HCT116 (cell line): ENCODE results near the gene PKD2. TPM values are rescaled to one million over a fixed set of nuclear protein-coding genes. Genes with fewer than 3 reads are reported as not detected.
"Not testable (repeated sequence)": the region's sequence is repeated elsewhere in the genome, so short reads cannot be mapped to it uniquely, and the experiment has no call there.

ENCODE experiments used
- ATAC-seq: fragments of 200-7000 bp; cut with Tn5 transposase; 2 replicates; pipeline ENCODE4 v1.9.1; 2020; ENCODE audit warnings: mild to moderate bottlenecking, moderate library complexity
- BruUV-seq: library from RNA; stranded (reverse); fragments of 400-500 nt; replicated peaks from 2 replicates; lab custom pipeline; 2021; lab: Mats Ljungman, UMichigan
- CTCF ChIA-PET: fragments of 300-600 bp; sonication (Branson Sonifier 250); formaldehyde crosslinking; loops from one replicate; lab custom pipeline; 2021; ENCODE audit warnings: antibody characterized with exemption; lab: Charles Lee
- POLR2A ChIA-PET: fragments of 300-600, 350-600 bp; sonication (Branson Sonifier 250); formaldehyde crosslinking; loops from one replicate; lab custom pipeline; 2021; ENCODE audit warnings: antibody characterized with exemption; lab: Charles Lee
- RAD21 ChIA-PET, 2 experiments: fragments of 300-600 bp; sonication (Branson Sonifier 250); formaldehyde crosslinking; loops; one replicate each; lab custom pipeline; 2023; ENCODE audit warnings: low total read pairs in 2 of 2; ENCODE audit not compliant: uncharacterized antibody in 2 of 2, unreplicated experiment in 2 of 2, low non-redundant PET in 1 of 2; lab: Charles Lee
- DNase-seq: peaks from one replicate; pipeline ENCODE4 v3.0.0-alpha.2; 2010; ENCODE audit warnings: low read depth, low spot score
- H2AFZ ChIP-seq: fragments of 200-600 bp; shearing (Covaris generic), sonication (generic); 2 replicates; pipeline ENCODE4 v1.6.1; 2017; ENCODE audit warnings: low read depth, mixed run types, mixed read lengths, antibody characterized with exemption, low read length; ENCODE audit not compliant: poor library complexity, severe bottlenecking
- H3K27ac ChIP-seq: 2 replicates; pipeline ENCODE4 v1.5.1; 2012; ENCODE audit warnings: low read depth, low read length
- H3K27me3 ChIP-seq: fragments of 200-600 bp; sonication (generic); 2 replicates; pipeline ENCODE4 v1.6.1; 2016; ENCODE audit warnings: mixed run types, low read length, mixed read lengths; ENCODE audit not compliant: insufficient read depth
- H3K36me3 ChIP-seq, 2 experiments: fragments of 200-500 bp in 1 of 2; fragments of 200-600 bp in 1 of 2; sonication (Bioruptor generic) in 1 of 2; sonication (generic) in 1 of 2; 2 replicates each; pipeline versions ENCODE4 v1.5.1 to v1.6.1; 2014 to 2016; ENCODE audit warnings: low read length in 2 of 2, inconsistent platforms in 1 of 2, mixed read lengths in 1 of 2, mixed run types in 1 of 2; ENCODE audit not compliant: insufficient read depth in 2 of 2, control insufficient read depth in 1 of 2
- H3K4me1 ChIP-seq, 2 experiments: fragments of 200-600 bp in 1 of 2; sonication (generic) in 1 of 2; 2 replicates each; pipeline versions ENCODE4 v1.5.1 to v1.6.1; 2012 to 2017; ENCODE audit warnings: low read length in 2 of 2, inconsistent platforms in 1 of 2, mild to moderate bottlenecking in 1 of 2, mixed read lengths in 1 of 2, mixed run types in 1 of 2, moderate library complexity in 1 of 2; ENCODE audit not compliant: insufficient read depth in 2 of 2, control insufficient read depth in 1 of 2
- H3K4me2 ChIP-seq: fragments of 200-600 bp; sonication (generic); 2 replicates; pipeline ENCODE4 v1.6.1; 2017; ENCODE audit warnings: mixed run types, low read length, mixed read lengths
- H3K4me3 ChIP-seq, 2 experiments: fragments of 200-600 bp in 1 of 2; sonication (generic) in 1 of 2; replicated peaks in 1 of 2; 2 replicates each; pipeline ENCODE4 v1.5.1; 2011 to 2016; ENCODE audit warnings: low read length in 2 of 2, control low read depth in 1 of 2, low read depth in 1 of 2, mild to moderate bottlenecking in 1 of 2, mixed read lengths in 1 of 2, mixed run types in 1 of 2
- H3K79me2 ChIP-seq: fragments of 200-600 bp; sonication (generic); 2 replicates; pipeline ENCODE4 v1.6.1; 2017; ENCODE audit warnings: mild to moderate bottlenecking, mixed run types, low read length, moderate library complexity, mixed read lengths; ENCODE audit not compliant: insufficient read depth
- H3K9ac ChIP-seq: fragments of 200-600 bp; sonication (generic); 2 replicates; pipeline ENCODE4 v1.6.1; 2016; ENCODE audit warnings: low read length, mixed read lengths
- H3K9me2 ChIP-seq: fragments of 200-600 bp; sonication (generic), shearing (Covaris generic); 2 replicates; pipeline ENCODE4 v1.6.1; 2017; ENCODE audit warnings: mixed run types, mild to moderate bottlenecking, moderate library complexity; ENCODE audit not compliant: insufficient read depth
- H3K9me3 ChIP-seq, 2 experiments: fragments of 200-500 bp in 1 of 2; fragments of 200-600 bp in 1 of 2; sonication (Bioruptor generic) in 1 of 2; sonication (generic) in 1 of 2; 2 replicates each; pipeline ENCODE4 v1.6.1; 2014 to 2017; ENCODE audit warnings: low read length in 2 of 2, mixed read lengths in 2 of 2, inconsistent platforms in 1 of 2, low read depth in 1 of 2, mild to moderate bottlenecking in 1 of 2, mixed run types in 1 of 2, moderate library complexity in 1 of 2; ENCODE audit not compliant: control insufficient read depth in 1 of 2, insufficient read depth in 1 of 2
- H4K20me1 ChIP-seq: fragments of 200-600 bp; sonication (generic), shearing (Covaris generic); 2 replicates; pipeline ENCODE4 v1.6.1; 2017; ENCODE audit warnings: mixed run types, mild to moderate bottlenecking, moderate library complexity; ENCODE audit not compliant: insufficient read depth
- CEBPB ChIP-seq: IDR thresholded peaks from 2 replicates; pipeline ENCODE4 v1.6.1; 2012; ENCODE audit warnings: low read depth
- EGR1 ChIP-seq: IDR thresholded peaks from 2 replicates; pipeline ENCODE4 v1.6.1; 2012; ENCODE audit warnings: low read depth
- EZH2 ChIP-seq: fragments of 200-600 bp; sonication (generic); IDR thresholded peaks from 2 replicates; pipeline ENCODE4 v1.6.1; 2017; ENCODE audit warnings: antibody characterized with exemption, mixed run types
- EZH2phosphoT487 ChIP-seq: fragments of 200-600 bp; IDR thresholded peaks from 2 replicates; pipeline ENCODE4 v1.6.1; 2018; ENCODE audit warnings: antibody characterized with exemption, borderline replicate concordance
- RAD21 ChIP-seq: IDR thresholded peaks from 2 replicates; pipeline ENCODE4 v1.6.1; 2012; ENCODE audit warnings: low read depth, mild to moderate bottlenecking
- SP1 ChIP-seq: IDR thresholded peaks from 2 replicates; pipeline ENCODE4 v1.6.1; 2012; ENCODE audit warnings: low read depth
- YY1 ChIP-seq: IDR thresholded peaks from 2 replicates; pipeline ENCODE4 v1.6.1; 2011; ENCODE audit warnings: low read length, low read depth, moderate library complexity, mild to moderate bottlenecking; ENCODE audit not compliant: insufficient replicate concordance; ENCODE audit errors: extremely low read depth
- ZNF274 ChIP-seq: fragments of 200-500 bp; sonication (Bioruptor generic); IDR thresholded peaks from 2 replicates; pipeline ENCODE4 v1.6.1; 2014; ENCODE audit warnings: mild to moderate bottlenecking, low read depth, low read length, inconsistent platforms
- intact Hi-C: fragments of 100-400 bp; cut with micrococcal nuclease; formaldehyde crosslinking; loops from 2 replicates; pipeline ENCODE4 v1.10.0; 2022
- total RNA-seq: library from RNA; stranded (reverse); gene quantifications from one replicate; pipeline ENCODE4 v1.2.1, GENCODE V29; 2021; ENCODE audit not compliant: unreplicated experiment

PKD2 gene
- total RNA-seq, 1 experiment from 2014 or later = 10.1 TPM

- TF ChIP-seq YY1 (no peak), ZNF274 (no peak), RAD21 (no peak), EGR1 (no peak), SP1 (no peak)
Observed at GRCh38 chr4:88115587-88115986, 108.2 kb downstream of the PKD2 start (continued).

DNA sequence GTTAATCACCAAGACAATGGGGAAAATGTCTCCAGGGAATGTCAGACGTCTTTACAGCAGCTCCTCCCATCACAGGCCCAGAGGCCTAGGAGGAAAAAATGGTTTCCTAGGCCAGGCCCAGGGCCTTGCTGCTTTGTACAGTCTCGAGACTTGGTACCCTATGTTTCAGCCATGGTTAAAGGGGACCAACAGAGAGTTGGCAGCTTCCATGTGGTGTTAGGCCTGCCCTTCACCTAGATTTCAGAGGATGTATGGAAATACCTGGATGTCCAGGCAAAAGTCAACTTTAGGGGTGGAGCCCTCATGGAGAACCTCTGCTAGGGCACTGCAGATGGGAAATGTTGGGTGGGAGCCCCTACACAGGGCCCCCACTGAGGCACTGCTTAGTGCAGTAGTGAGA, 112.5 kb downstream of the PKD2 start:
- no peaks in the 10 kb centered on the region for H3K9me2 ChIP-seq
- CTCF ChIA-PET = no interaction called here
- intact Hi-C loops = no loop called here
- no peak for DNase-seq
- H3K79me2 ChIP-seq = no peaks in the 10 kb centered on the region
- H3K4me2 ChIP-seq = no peak overlapping the region
- no peaks in the 10 kb centered on the region for H3K4me1 ChIP-seq
- RAD21 ChIA-PET = no interaction called here
- H3K9me3 ChIP-seq = peaks cover 7 to 8% of the 10 kb centered on the region in 2 experiments; a peak in 2 of 4 replicates
- no TSS peak for BruUV-seq
- no peak overlapping the region for H3K4me3 ChIP-seq
- H3K9ac ChIP-seq = no peak overlapping the region
- H3K27me3 ChIP-seq = no peaks in the 10 kb centered on the region
- no peaks in the 10 kb centered on the region for H4K20me1 ChIP-seq
- no peaks in the 10 kb centered on the region for H3K36me3 ChIP-seq
- H3K27ac ChIP-seq = no peak overlapping the region
- ATAC-seq = no peak
- H2AFZ ChIP-seq = no peak overlapping the region
- POLR2A ChIA-PET = no interaction called here
- TF ChIP-seq SP1 (no peak), EZH2 (no peak), RAD21 (no peak), CEBPB (no peak), EZH2phosphoT487 (no peak)

- POLR2A ChIA-PET = interaction anchor here (0.6 kb wide), 1 partner anchor 268 kb away, joined by 3 read pairs; no protein-coding TSS in a partner anchor
- H2AFZ ChIP-seq, ATAC-seq: not testable (repeated sequence)
Observed at GRCh38 chr4:88122260-88122659, 114.8 kb downstream of the PKD2 start.

More at GRCh38 chr4:88122260-88122659, 114.8 kb downstream of the PKD2 start:
- H3K79me2 ChIP-seq, H3K9me3 ChIP-seq, DNase-seq, H3K4me1 ChIP-seq, CTCF ChIA-PET, H3K9me2 ChIP-seq, H3K27me3 ChIP-seq, intact Hi-C loops, BruUV-seq, H3K4me3 ChIP-seq, H3K27ac ChIP-seq, H3K36me3 ChIP-seq, H3K4me2 ChIP-seq, RAD21 ChIA-PET, H4K20me1 ChIP-seq, H3K9ac ChIP-seq: not testable (repeated sequence)

Other genes starting within 250 kb of the PKD2 start
- gene IBSP, start 208.1 kb upstream of the PKD2 start, total RNA-seq = not detected
- gene MEPE, start 174.7 kb upstream of the PKD2 start, total RNA-seq = not detected
- 4.1 TPM for gene SPP1, start 31.9 kb upstream of the PKD2 start, total RNA-seq
- 0.44 TPM for gene ABCG2, start 151.0 kb downstream of the PKD2 start, total RNA-seq